ENCODE results near the gene CTDSP1. TPM values are rescaled to one million over a fixed set of nuclear protein-coding genes. Genes with fewer than 3 reads are reported as not detected.

CTDSP1 gene
- total RNA-seq, 1 experiment from 2014 or later = 45.7 TPM

DNA sequence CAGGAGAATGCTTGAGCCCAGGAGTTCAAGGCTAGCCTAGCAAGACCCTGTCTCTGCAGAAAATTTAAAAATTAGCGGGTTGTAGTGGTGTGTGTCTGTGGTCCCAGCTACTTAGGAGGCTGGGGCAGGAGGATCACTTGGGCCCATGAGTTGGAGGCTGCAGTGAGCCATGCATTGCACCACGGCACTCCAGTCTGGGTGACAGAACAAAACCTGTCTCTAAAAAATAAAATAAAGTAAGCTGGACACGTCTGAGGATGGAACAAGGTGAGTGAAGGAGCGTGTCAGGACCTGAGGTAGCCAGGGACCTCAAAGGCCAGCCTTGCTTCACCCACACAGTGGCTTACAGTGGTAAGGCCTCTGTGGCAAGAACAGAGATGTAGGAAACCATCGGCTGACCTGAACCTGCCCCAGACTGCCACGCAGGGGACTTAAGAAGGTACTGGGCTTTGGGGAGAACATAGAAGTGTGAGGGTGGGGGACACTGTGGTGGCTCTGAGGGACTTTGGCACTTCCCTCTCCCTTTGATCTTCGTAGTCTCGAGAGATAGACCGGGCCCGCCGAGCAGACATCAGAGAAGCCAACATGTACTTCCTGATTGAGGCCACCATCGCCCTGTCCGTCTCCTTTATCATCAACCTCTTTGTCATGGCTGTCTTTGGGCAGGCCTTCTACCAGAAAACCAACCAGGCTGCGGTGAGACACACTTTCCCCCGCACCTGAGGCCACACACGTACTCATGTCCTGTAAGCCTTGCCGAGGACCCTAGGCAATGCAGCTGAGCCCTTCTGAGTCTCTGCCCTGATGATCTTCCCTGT is 10.1 kb upstream of the CTDSP1 start:
- no peaks in the 10 kb centered on the region for H3K27me3 ChIP-seq (replicated peaks)
- H3K27ac ChIP-seq = no peak overlapping the region
- H3K9me3 ChIP-seq (replicated peaks) = no peaks in the 10 kb centered on the region
- H3K36me3 ChIP-seq = no peaks in the 10 kb centered on the region
- H3K4me1 ChIP-seq (replicated peaks) = peaks cover 12% of the 10 kb centered on the region
- H3K4me3 ChIP-seq = no peak overlapping the region
- DNase-seq (ENCODE audit: low read depth in 1 of 2, low spot score in 2 of 2) = no peak

GRCh38 chr2:218391202-218391601 is 8.5 kb upstream of the CTDSP1 start:
- peaks cover 16% of the 10 kb centered on the region for H3K4me1 ChIP-seq (replicated peaks)
- no peak overlapping the region for H3K27ac ChIP-seq
- no peak for DNase-seq (ENCODE audit: low read depth in 1 of 2, low spot score in 2 of 2)
- H3K4me3 ChIP-seq = no peak overlapping the region
- no peaks in the 10 kb centered on the region for H3K27me3 ChIP-seq (replicated peaks)
- H3K36me3 ChIP-seq = no peaks in the 10 kb centered on the region
- H3K9me3 ChIP-seq (replicated peaks) = no peaks in the 10 kb centered on the region

DNA sequence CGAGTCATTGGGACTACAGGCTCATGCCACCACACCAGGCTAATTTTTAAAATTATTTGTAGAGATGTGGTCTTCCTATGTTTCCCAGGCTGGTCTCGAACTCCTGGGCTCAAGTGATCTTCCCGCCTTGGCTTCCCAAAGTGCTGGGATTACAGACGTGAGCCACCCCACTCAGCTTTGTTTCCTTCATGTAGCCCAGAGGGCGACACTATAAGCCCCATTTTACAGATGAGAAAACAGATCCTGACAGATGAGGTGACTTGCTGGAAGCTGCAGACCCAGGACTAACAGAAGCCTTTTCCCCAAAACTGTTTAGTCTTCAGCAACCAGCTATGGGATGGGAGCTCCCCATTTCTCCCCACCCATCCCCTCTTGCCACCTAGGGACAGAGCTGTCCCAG is 7.2 kb upstream of the CTDSP1 start:
- no peak for DNase-seq (ENCODE audit: low read depth in 1 of 2, low spot score in 2 of 2)
- peaks cover 20% of the 10 kb centered on the region for H3K4me1 ChIP-seq (replicated peaks)

GRCh38 chr2:218392891-218393462 is 6.7 kb upstream of the CTDSP1 start:
- H3K36me3 ChIP-seq = no peaks in the 10 kb centered on the region
- H3K4me3 ChIP-seq = no peak overlapping the region
- H3K27ac ChIP-seq = no peak overlapping the region
- H3K9me3 ChIP-seq (replicated peaks) = no peaks in the 10 kb centered on the region
- peaks cover 15% of the 10 kb centered on the region for H3K4me1 ChIP-seq (replicated peaks)
- no peaks in the 10 kb centered on the region for H3K27me3 ChIP-seq (replicated peaks)
- DNase-seq (ENCODE audit: low read depth in 1 of 2, low spot score in 2 of 2) = no peak

More for the DNA sequence above, 7.2 kb upstream of the CTDSP1 start:
- no peaks in the 10 kb centered on the region for H3K27me3 ChIP-seq (replicated peaks)
- H3K36me3 ChIP-seq = no peaks in the 10 kb centered on the region
- no peaks in the 10 kb centered on the region for H3K9me3 ChIP-seq (replicated peaks)
- H3K27ac ChIP-seq = no peak overlapping the region
- no peak overlapping the region for H3K4me3 ChIP-seq

- DNase-seq (ENCODE audit: low read depth in 1 of 2, low spot score in 2 of 2) = no peak
- Histone ChIP-seq H3K27me3 (replicated peaks) (no peaks in the 10 kb centered on the region), H3K27ac (no peak overlapping the region), H3K4me3 (no peak overlapping the region), H3K4me1 (replicated peaks) (peaks cover 18% of the 10 kb centered on the region), H3K36me3 (no peaks in the 10 kb centered on the region), H3K9me3 (replicated peaks) (no peaks in the 10 kb centered on the region)
Measured at GRCh38 chr2:218393750-218394290, 5.8 kb upstream of the CTDSP1 start.

- no peaks in the 10 kb centered on the region for H3K36me3 ChIP-seq
- peaks cover 24% of the 10 kb centered on the region for H3K4me1 ChIP-seq (replicated peaks)
- no peak overlapping the region for H3K27ac ChIP-seq
- H3K27me3 ChIP-seq (replicated peaks) = no peaks in the 10 kb centered on the region
- no peak overlapping the region for H3K4me3 ChIP-seq
- no peak for DNase-seq (ENCODE audit: low read depth in 1 of 2, low spot score in 2 of 2)
- H3K9me3 ChIP-seq (replicated peaks) = no peaks in the 10 kb centered on the region
Measured at GRCh38 chr2:218394298-218395089, 5.2 kb upstream of the CTDSP1 start.

GRCh38 chr2:218395090-218395444 is 4.6 kb upstream of the CTDSP1 start:
- no peaks in the 10 kb centered on the region for H3K9me3 ChIP-seq (replicated peaks)
- no peak overlapping the region for H3K27ac ChIP-seq
- no peaks in the 10 kb centered on the region for H3K27me3 ChIP-seq (replicated peaks)
- peaks cover 25% of the 10 kb centered on the region for H3K4me1 ChIP-seq (replicated peaks)
- no peak overlapping the region for H3K4me3 ChIP-seq
- peaks cover under 1% of the 10 kb centered on the region; the same call in 1 of the 2 replicates for H3K36me3 ChIP-seq
- no peak for DNase-seq (ENCODE audit: low read depth in 1 of 2, low spot score in 2 of 2)

DNA sequence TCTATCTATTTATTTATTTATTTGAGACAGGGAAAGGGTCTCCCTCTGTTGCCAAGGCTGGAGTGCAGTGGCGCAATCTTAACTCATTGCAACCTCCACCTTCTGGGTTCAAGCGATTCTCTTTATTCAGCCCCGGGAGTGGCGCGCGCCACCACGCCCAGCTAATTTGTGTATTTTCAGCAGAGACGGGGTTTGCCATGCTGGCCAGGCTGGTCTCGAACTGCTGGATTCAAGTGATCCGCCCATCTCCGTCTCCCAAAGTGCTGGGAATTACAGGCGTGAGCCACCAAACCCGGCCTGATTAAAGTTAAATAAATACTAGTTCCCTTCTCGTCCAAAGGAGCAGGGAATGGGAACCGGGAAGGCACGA is 4.2 kb upstream of the CTDSP1 start:
- H3K4me3 ChIP-seq = peak overlapping the region; percentile 46
- H3K27ac ChIP-seq = no peak overlapping the region; the same call in 1 of the 2 replicates
- no peaks in the 10 kb centered on the region for H3K9me3 ChIP-seq (replicated peaks)
- H3K27me3 ChIP-seq (replicated peaks) = no peaks in the 10 kb centered on the region
- H3K4me1 ChIP-seq (replicated peaks) = peaks cover 25% of the 10 kb centered on the region
- no peak for DNase-seq (ENCODE audit: low read depth in 1 of 2, low spot score in 2 of 2)
- peaks cover 3% of the 10 kb centered on the region; the same call in 1 of the 2 replicates for H3K36me3 ChIP-seq

- Histone ChIP-seq H3K27ac (peak overlapping the region; percentile 61), H3K9me3 (replicated peaks) (no peaks in the 10 kb centered on the region), H3K27me3 (replicated peaks) (no peaks in the 10 kb centered on the region), H3K4me3 (peak overlapping the region; percentile 46), H3K4me1 (replicated peaks) (peaks cover 26% of the 10 kb centered on the region), H3K36me3 (peaks cover 3% of the 10 kb centered on the region)
- peak; percentile 95 to 99 for DNase-seq (ENCODE audit: low read depth in 1 of 2, low spot score in 2 of 2)
Measured at GRCh38 chr2:218395826-218396687, 3.6 kb upstream of the CTDSP1 start.

- H3K9me3 ChIP-seq (replicated peaks) = no peaks in the 10 kb centered on the region
- peaks cover 11% of the 10 kb centered on the region for H3K36me3 ChIP-seq
- peaks cover 31% of the 10 kb centered on the region for H3K4me1 ChIP-seq (replicated peaks)
- peak in 1 of 2 experiments; percentile 83 for DNase-seq (ENCODE audit: low read depth in 1 of 2, low spot score in 2 of 2)
- no peaks in the 10 kb centered on the region for H3K27me3 ChIP-seq (replicated peaks)
- H3K27ac ChIP-seq = peak overlapping the region; percentile 61
- peak overlapping the region; percentile 46 for H3K4me3 ChIP-seq
Measured at GRCh38 chr2:218396688-218397462, 2.8 kb upstream of the CTDSP1 start.

DNA sequence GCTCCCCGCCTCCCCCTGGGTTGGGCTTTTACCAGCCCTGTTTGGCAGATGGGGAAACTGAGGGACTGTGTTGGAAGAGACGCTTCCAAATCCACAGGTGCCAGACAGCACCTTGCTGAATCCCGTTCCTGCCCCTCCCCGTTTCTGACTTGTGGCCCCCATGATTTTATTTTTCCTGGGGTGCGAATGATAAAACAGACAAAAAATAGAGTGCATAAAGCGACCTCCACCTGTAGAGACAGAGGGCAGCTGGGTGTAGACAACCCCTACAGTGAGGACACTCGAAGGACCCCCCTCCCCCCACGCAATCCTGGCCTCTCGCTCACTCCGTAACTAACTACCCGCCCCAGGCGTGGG is 2.2 kb upstream of the CTDSP1 start:
- Histone ChIP-seq H3K27ac (no peak overlapping the region), H3K4me3 (no peak overlapping the region), H3K27me3 (replicated peaks) (no peaks in the 10 kb centered on the region), H3K36me3 (peaks cover 17% of the 10 kb centered on the region), H3K4me1 (replicated peaks) (peaks cover 31% of the 10 kb centered on the region), H3K9me3 (replicated peaks) (no peaks in the 10 kb centered on the region)
- DNase-seq (ENCODE audit: low read depth in 1 of 2, low spot score in 2 of 2) = no peak

- H3K4me1 ChIP-seq (replicated peaks) = peaks cover 31% of the 10 kb centered on the region
- no peaks in the 10 kb centered on the region for H3K9me3 ChIP-seq (replicated peaks)
- no peaks in the 10 kb centered on the region for H3K27me3 ChIP-seq (replicated peaks)
- no peak overlapping the region for H3K27ac ChIP-seq
- no peak for DNase-seq (ENCODE audit: low read depth in 1 of 2, low spot score in 2 of 2)
- H3K4me3 ChIP-seq = no peak overlapping the region
- H3K36me3 ChIP-seq = peaks cover 21% of the 10 kb centered on the region
Measured at GRCh38 chr2:218397820-218398436, 1.7 kb upstream of the CTDSP1 start.

All from SJSA1 (cell line).